HepG2 (cell line): ENCODE results near the gene CALM1. TPM values are rescaled to one million over a fixed set of nuclear protein-coding genes. Genes with fewer than 3 reads are reported as not detected.

Experiments
- ATAC-seq: fragments of 200-7000 bp; cut with Tn5 transposase; 3 replicates; pipeline ENCODE4 v1.9.1; 2020; ENCODE audit warnings: mild to moderate bottlenecking, moderate library complexity
- BruUV-seq: library from RNA; stranded (reverse); fragments of 400-500 nt; replicated peaks from 2 replicates; lab custom pipeline; 2021; lab: Mats Ljungman, UMichigan
- CTCF ChIA-PET: fragments of 300-600 bp; formaldehyde crosslinking; extraction: SDS; loops from one replicate; lab custom pipeline; 2021; ENCODE audit warnings: low total read pairs, inconsistent platforms, low intra/inter-chr PET ratio; lab: Yijun Ruan, JAX
- POLR2A ChIA-PET: fragments of 350-600 bp; sonication (Branson Sonifier 250); formaldehyde crosslinking; loops from one replicate; lab custom pipeline; 2020; ENCODE audit warnings: antibody characterized with exemption, inconsistent platforms; lab: Yijun Ruan, JAX
- DNase-seq: peaks from one replicate; pipeline ENCODE4 v3.0.0-alpha.2; 2015; ENCODE audit warnings: low spot score
- FAIRE-seq: peaks from 3 replicates; lab custom pipeline; 2011; peaks lifted over from hg19 to GRCh38; lab: Jason Lieb, UNC
- H2AFZ ChIP-seq: one replicate; pipeline ENCODE4 v1.6.1; 2011; ENCODE audit warnings: low read length, inconsistent platforms
- H3K27ac ChIP-seq: fragments of 300-600 bp; 3 replicates; pipeline ENCODE4 v1.8.0; 2011; ENCODE audit warnings: mixed run types, mild to moderate bottlenecking, mixed read lengths, low read length, inconsistent platforms; ENCODE audit not compliant: insufficient read depth; ENCODE audit errors: extremely low read length
- H3K27me3 ChIP-seq, 2 experiments: fragments of 200-600 bp in 1 of 2; 2 replicates in 1 of 2; 3 replicates in 1 of 2; pipeline versions ENCODE4 v1.6.0 to v1.8.0; 2011; ENCODE audit warnings: low read length in 2 of 2, mild to moderate bottlenecking in 2 of 2, moderate library complexity in 2 of 2, inconsistent platforms in 1 of 2; ENCODE audit not compliant: insufficient read depth in 2 of 2, control insufficient read depth in 1 of 2
- H3K36me3 ChIP-seq, 2 experiments: fragments of 200-600 bp in 1 of 2; replicated peaks in 1 of 2; 2 replicates in 1 of 2; 3 replicates in 1 of 2; pipeline versions ENCODE4 v1.5.1 to v1.8.0; 2011; ENCODE audit warnings: low read length in 2 of 2, inconsistent platforms in 1 of 2; ENCODE audit not compliant: insufficient read depth in 2 of 2, control insufficient read depth in 1 of 2
- H3K4me1 ChIP-seq: 2 replicates; pipeline ENCODE4 v1.5.1; 2012; ENCODE audit warnings: low read length, inconsistent platforms; ENCODE audit not compliant: insufficient read depth
- H3K4me2 ChIP-seq: 2 replicates; pipeline ENCODE4 v1.6.0; 2011; ENCODE audit warnings: low read depth, low read length, inconsistent platforms
- H3K4me3 ChIP-seq, 3 experiments: fragments of 200-600 bp in 1 of 3; sonication (generic), shearing (Covaris generic) in 1 of 3; replicated peaks in 1 of 3; 2 replicates each; pipeline ENCODE4 v1.5.1; 2011 to 2016; ENCODE audit warnings: low read length in 3 of 3, inconsistent platforms in 2 of 3, low read depth in 2 of 3, mild to moderate bottlenecking in 2 of 3, control low read depth in 1 of 3, mixed read lengths in 1 of 3; ENCODE audit not compliant: insufficient read depth in 1 of 3
- H3K79me2 ChIP-seq: one replicate; pipeline ENCODE4 v1.6.1; 2011; ENCODE audit warnings: low read length, inconsistent platforms; ENCODE audit not compliant: insufficient read depth
- H3K9ac ChIP-seq: 2 replicates; pipeline ENCODE4 v1.6.0; 2011; ENCODE audit warnings: mild to moderate bottlenecking, low read depth, low read length, inconsistent platforms; ENCODE audit not compliant: insufficient read depth
- H3K9me3 ChIP-seq: 2 replicates; pipeline ENCODE4 v1.5.1; 2012; ENCODE audit warnings: mild to moderate bottlenecking, low read length
- H4K20me1 ChIP-seq: 2 replicates; pipeline ENCODE4 v1.6.0; 2011; ENCODE audit warnings: inconsistent platforms, mild to moderate bottlenecking, low read length, moderate library complexity; ENCODE audit not compliant: insufficient read depth
- CBX5 ChIP-seq: sonication (generic); formaldehyde crosslinking; IDR thresholded peaks from 2 replicates; pipeline ENCODE4 v1.4.0; 2020; ENCODE audit warnings: missing genetic modification reagents, borderline replicate concordance
- DMAP1 ChIP-seq: IDR thresholded peaks from 2 replicates; pipeline ENCODE4 v1.6.1; 2016
- NCOA1 ChIP-seq: sonication (generic); formaldehyde crosslinking; IDR thresholded peaks from 2 replicates; pipeline ENCODE4 v1.9.0; 2021; ENCODE audit warnings: missing genetic modification reagents
- PLRG1 ChIP-seq: fragments of 450-650 bp; conservative IDR thresholded peaks from 2 replicates; pipeline ENCODE4 v1.6.1; 2016
- SCMH1 ChIP-seq: sonication (generic); formaldehyde crosslinking; IDR thresholded peaks from 2 replicates; pipeline ENCODE4 v1.9.0; 2021; ENCODE audit warnings: missing genetic modification reagents, mild to moderate bottlenecking, borderline replicate concordance
- STAT5B ChIP-seq: sonication (generic); formaldehyde crosslinking; IDR thresholded peaks from 2 replicates; pipeline ENCODE4 v1.4.0; 2020; ENCODE audit warnings: missing genetic modification reagents
- U2AF2 ChIP-seq: fragments of 200-400 bp; formaldehyde crosslinking; IDR thresholded peaks from 2 replicates; pipeline ENCODE4 v1.6.1; 2017; ENCODE audit warnings: low read depth, mild to moderate bottlenecking, low read length
- ZMYM2 ChIP-seq: sonication (generic); formaldehyde crosslinking; IDR thresholded peaks from 2 replicates; pipeline ENCODE4 v1.8.0; 2022; ENCODE audit warnings: mild to moderate bottlenecking, missing genetic modification reagents
- ZNF20 ChIP-seq: sonication (generic); formaldehyde crosslinking; IDR thresholded peaks from 2 replicates; pipeline ENCODE4 v1.4.0; 2020; ENCODE audit warnings: mild to moderate bottlenecking, moderate library complexity, missing genetic modification reagents
- ZNF546 ChIP-seq: sonication (generic); formaldehyde crosslinking; conservative IDR thresholded peaks from 2 replicates; pipeline ENCODE4 v1.8.1; 2023; ENCODE audit warnings: mild to moderate bottlenecking, missing genetic modification reagents
- ZNF670 ChIP-seq: sonication (generic); formaldehyde crosslinking; IDR thresholded peaks from 2 replicates; pipeline ENCODE4 v1.8.0; 2022; ENCODE audit warnings: mild to moderate bottlenecking, missing genetic modification reagents, borderline replicate concordance
- ZNF841 ChIP-seq: sonication (generic); formaldehyde crosslinking; IDR thresholded peaks from 2 replicates; pipeline ENCODE4 v1.8.1; 2023; ENCODE audit warnings: missing genetic modification reagents, borderline replicate concordance
- WGBS: methylation state at CpG from one replicate; pipeline ENCODE4 v1.1.6; 2017; ENCODE audit warnings: low lambda C conversion rate; 5-methylcytosine and 5-hydroxymethylcytosine counted together
- in situ Hi-C: cut with HindIII; loops from 2 replicates; pipeline ENCODE4 v1.10.0; 2017; ENCODE audit warnings: low pct_unique_long_range_greater_than_20kb; ENCODE audit not compliant: extremely low pct_ligation_motif_present
- intact Hi-C: fragments of 100-400 bp; cut with micrococcal nuclease; formaldehyde crosslinking; loops from one replicate; pipeline ENCODE4 v1.10.0; 2022; ENCODE audit not compliant: unreplicated experiment
- polyA plus RNA-seq, 8 experiments: library from polyadenylated mRNA; depleted of rRNA in 3 of 8; stranded (reverse) in 7 of 8; unstranded in 1 of 8; fragments of >200 nt; fragmentation: Illumina TruSeq in 4 of 8; extraction: Trizol in 4 of 8; gene quantifications; 2 replicates each; pipeline versions ENCODE4 v1.2.1 to v1.2.3, GENCODE V29; 2011 to 2016; ENCODE audit warnings: low read depth in 4 of 8, missing spikeins in 1 of 8, mixed read lengths in 1 of 8; ENCODE audit not compliant: insufficient read depth in 1 of 8
- total RNA-seq, 5 experiments: library from RNA; depleted of rRNA; stranded (reverse); fragments of >200 nt; fragmentation: Illumina TruSeq; extraction: Trizol; gene quantifications; 2 replicates each; pipeline ENCODE4 v1.2.3, GENCODE V29; 2016; ENCODE audit warnings: low read depth in 1 of 5
- TF ChIP-seq, protein P1 (sequence below): sonication (generic); formaldehyde crosslinking; IDR thresholded peaks from 2 replicates; pipeline ENCODE4 v1.8.0; 2022; ENCODE audit warnings: missing genetic modification reagents, mild to moderate bottlenecking, borderline replicate concordance
- TF ChIP-seq, protein P2 (sequence below): sonication (generic); formaldehyde crosslinking; IDR thresholded peaks from 2 replicates; pipeline ENCODE4 v1.9.0; 2021; ENCODE audit warnings: missing genetic modification reagents, borderline replicate concordance
- TF ChIP-seq, protein P3 (sequence below): IDR thresholded peaks from 2 replicates; pipeline ENCODE4 v1.6.1; 2018; ENCODE audit warnings: missing genetic modification reagents

CALM1 gene
- total and polyA plus RNA-seq, 2 of the 13 experiments (the other 11 are each of a cell fraction or from before 2014, with no cell fraction given), result 110 to 238 TPM

DNA sequence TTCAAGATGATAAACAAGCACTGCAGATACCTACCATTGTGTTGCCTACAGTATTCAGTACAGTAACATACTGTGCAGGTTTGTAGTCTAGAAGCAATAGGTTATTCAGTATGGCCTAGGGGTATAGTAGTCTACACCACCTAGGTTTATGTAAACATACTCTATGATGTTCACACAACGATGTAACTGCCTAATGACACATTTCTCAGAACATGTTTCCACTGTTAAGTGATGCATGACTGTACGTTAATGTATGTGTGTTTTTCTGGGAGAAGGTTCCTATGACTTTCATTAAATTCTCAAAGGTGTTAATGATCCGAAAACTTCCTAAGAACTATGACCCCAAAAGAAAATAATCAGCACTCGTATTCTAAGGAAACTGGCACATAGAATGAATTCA lies 20.9 kb upstream of the CALM1 start:
- no peak overlapping the region for H3K9ac ChIP-seq
- POLR2A ChIA-PET, result no interaction called here
- H3K4me2 ChIP-seq, result no peak overlapping the region
- no TSS peak for BruUV-seq
- ATAC-seq (no peak), DNase-seq (no peak), FAIRE-seq (no peak)
- in situ Hi-C loops (no loop called here), intact Hi-C loops (no loop called here)
- no peak overlapping the region for H3K27ac ChIP-seq
- CTCF ChIA-PET, result no interaction called here
- no peaks in the 10 kb centered on the region for H3K36me3 ChIP-seq
- H2AFZ ChIP-seq, result no peak overlapping the region
- H3K4me1 ChIP-seq, result peaks cover under 1% of the 10 kb centered on the region; the same call in 1 of the 2 replicates
- H3K9me3 ChIP-seq, result no peaks in the 10 kb centered on the region
- no peaks in the 10 kb centered on the region for H4K20me1 ChIP-seq
- H3K27me3 ChIP-seq, result no peaks in the 10 kb centered on the region
- H3K4me3 ChIP-seq, result no peak overlapping the region
- no peak for TF ChIP-seq CBX5
- no peaks in the 10 kb centered on the region for H3K79me2 ChIP-seq
- 14% methylated on average over 4 of the region's 4 CpGs for whole genome bisulfite sequencing

DNA sequence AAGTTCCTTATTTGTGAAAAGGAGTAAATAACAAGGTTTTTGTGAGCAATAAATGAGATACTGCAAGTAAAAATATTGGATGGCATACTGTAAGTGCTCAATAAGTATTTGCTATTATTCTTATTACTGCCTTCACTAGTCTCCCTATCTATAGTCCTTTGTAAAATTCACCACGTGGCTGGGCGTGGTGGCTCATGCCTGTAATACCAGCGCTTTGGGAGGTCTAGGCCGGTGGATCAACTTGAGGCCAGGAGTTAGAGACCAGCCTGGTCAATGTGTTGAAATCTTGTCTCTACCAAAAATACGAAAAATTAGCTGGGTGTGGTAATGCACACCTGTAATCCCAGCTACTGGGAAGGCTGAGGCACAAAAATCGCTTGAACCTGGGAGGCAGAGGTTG lies 18.6 kb upstream of the CALM1 start:
- Histone ChIP-seq H3K79me2 (no peaks in the 10 kb centered on the region), H3K27me3 (no peaks in the 10 kb centered on the region; a peak in 1 of 5 replicates), H3K9me3 (no peaks in the 10 kb centered on the region), H3K4me3 (no peak overlapping the region), H3K9ac (no peak overlapping the region), H3K27ac (no peak overlapping the region), H3K36me3 (no peaks in the 10 kb centered on the region), H3K4me1 (peaks cover 16% of the 10 kb centered on the region), H2AFZ (no peak overlapping the region), H4K20me1 (no peaks in the 10 kb centered on the region), H3K4me2 (no peak overlapping the region)
- ChIA-PET CTCF (no interaction called here), POLR2A (no interaction called here)
- DNase-seq, result no peak
- WGBS, result 19% methylated on average over 6 of the region's 6 CpGs
- no peak for ATAC-seq
- no peak for FAIRE-seq
- no TSS peak for BruUV-seq
- intact Hi-C loops (no loop called here), in situ Hi-C loops (no loop called here)
- TF ChIP-seq, protein P1, sequence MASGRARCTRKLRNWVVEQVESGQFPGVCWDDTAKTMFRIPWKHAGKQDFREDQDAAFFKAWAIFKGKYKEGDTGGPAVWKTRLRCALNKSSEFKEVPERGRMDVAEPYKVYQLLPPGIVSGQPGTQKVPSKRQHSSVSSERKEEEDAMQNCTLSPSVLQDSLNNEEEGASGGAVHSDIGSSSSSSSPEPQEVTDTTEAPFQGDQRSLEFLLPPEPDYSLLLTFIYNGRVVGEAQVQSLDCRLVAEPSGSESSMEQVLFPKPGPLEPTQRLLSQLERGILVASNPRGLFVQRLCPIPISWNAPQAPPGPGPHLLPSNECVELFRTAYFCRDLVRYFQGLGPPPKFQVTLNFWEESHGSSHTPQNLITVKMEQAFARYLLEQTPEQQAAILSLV (CRISPR knock-in tag), result no peak
- no peak for TF ChIP-seq ZNF20 (CRISPR knock-in tag)
- no peak for TF ChIP-seq PLRG1
- TF ChIP-seq DMAP1 (CRISPR knock-in tag), result no peak
- no peak for TF ChIP-seq STAT5B (CRISPR knock-in tag)
- no peak for TF ChIP-seq ZNF841 (CRISPR knock-in tag)
- no peak for TF ChIP-seq ZNF670
- no peak for TF ChIP-seq ZNF546 (CRISPR knock-in tag)
- TF ChIP-seq ZMYM2 (CRISPR knock-in tag), result no peak
- no peak for TF ChIP-seq U2AF2
- TF ChIP-seq SCMH1 (CRISPR knock-in tag), result no peak
- TF ChIP-seq, protein P2, sequence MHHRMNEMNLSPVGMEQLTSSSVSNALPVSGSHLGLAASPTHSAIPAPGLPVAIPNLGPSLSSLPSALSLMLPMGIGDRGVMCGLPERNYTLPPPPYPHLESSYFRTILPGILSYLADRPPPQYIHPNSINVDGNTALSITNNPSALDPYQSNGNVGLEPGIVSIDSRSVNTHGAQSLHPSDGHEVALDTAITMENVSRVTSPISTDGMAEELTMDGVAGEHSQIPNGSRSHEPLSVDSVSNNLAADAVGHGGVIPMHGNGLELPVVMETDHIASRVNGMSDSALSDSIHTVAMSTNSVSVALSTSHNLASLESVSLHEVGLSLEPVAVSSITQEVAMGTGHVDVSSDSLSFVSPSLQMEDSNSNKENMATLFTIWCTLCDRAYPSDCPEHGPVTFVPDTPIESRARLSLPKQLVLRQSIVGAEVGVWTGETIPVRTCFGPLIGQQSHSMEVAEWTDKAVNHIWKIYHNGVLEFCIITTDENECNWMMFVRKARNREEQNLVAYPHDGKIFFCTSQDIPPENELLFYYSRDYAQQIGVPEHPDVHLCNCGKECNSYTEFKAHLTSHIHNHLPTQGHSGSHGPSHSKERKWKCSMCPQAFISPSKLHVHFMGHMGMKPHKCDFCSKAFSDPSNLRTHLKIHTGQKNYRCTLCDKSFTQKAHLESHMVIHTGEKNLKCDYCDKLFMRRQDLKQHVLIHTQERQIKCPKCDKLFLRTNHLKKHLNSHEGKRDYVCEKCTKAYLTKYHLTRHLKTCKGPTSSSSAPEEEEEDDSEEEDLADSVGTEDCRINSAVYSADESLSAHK (CRISPR knock-in tag), result no peak
- TF ChIP-seq, protein P3, sequence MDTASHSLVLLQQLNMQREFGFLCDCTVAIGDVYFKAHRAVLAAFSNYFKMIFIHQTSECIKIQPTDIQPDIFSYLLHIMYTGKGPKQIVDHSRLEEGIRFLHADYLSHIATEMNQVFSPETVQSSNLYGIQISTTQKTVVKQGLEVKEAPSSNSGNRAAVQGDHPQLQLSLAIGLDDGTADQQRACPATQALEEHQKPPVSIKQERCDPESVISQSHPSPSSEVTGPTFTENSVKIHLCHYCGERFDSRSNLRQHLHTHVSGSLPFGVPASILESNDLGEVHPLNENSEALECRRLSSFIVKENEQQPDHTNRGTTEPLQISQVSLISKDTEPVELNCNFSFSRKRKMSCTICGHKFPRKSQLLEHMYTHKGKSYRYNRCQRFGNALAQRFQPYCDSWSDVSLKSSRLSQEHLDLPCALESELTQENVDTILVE (CRISPR knock-in tag), result no peak
- no peak for TF ChIP-seq NCOA1 (CRISPR knock-in tag)
